ENCODE results near the gene TMEM33. TPM values are rescaled to one million over a fixed set of nuclear protein-coding genes. Genes with fewer than 3 reads are reported as not detected.

TMEM33 gene, protein sequence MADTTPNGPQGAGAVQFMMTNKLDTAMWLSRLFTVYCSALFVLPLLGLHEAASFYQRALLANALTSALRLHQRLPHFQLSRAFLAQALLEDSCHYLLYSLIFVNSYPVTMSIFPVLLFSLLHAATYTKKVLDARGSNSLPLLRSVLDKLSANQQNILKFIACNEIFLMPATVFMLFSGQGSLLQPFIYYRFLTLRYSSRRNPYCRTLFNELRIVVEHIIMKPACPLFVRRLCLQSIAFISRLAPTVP
- total RNA-seq (2021; fragmentation: NEBNext Ultra II Directional; extraction: Animal tissue kit (Norgen Biotek cat#: 25700)) = 10 to 100 TPM; 48.7 to 74.4 (median 62.9) TPM
- long read RNA-seq, full-length matches to known transcripts = 35 of 78 reads
- long read RNA-seq, partial matches to known transcripts = 0 of 78 reads
- long read RNA-seq, other reads (novel, unspliced or antisense) = 43 of 78 reads

DNA sequence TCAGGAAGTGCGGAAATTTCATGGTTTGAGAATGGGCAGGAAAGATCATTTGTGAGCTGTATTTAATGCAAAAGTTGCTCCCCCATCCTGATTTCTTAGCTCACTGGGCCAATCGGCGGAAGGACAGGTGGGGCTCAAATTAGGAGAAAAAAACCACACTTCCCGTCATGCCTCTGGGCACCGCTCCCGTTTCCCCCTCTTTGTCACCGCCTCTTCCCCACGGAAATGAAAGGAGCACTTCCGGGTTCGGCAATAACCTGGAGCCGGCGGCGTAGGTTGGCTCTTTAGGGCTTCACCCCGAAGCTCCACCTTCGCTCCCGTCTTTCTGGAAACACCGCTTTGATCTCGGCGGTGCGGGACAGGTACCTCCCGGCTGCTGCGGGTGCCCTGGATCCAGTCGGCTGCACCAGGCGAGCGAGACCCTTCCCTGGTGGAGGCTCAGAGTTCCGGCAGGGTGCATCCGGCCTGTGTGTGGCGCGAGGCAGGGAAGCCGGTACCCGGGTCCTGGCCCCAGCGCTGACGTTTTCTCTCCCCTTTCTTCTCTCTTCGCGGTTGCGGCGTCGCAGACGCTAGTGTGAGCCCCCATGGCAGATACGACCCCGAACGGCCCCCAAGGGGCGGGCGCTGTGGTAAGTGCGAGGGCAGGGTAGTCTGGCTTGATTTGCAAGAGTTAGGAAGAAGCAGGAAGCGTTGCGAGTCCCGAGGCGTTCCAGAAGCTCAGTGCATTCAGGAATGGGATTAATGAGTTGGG, at the start of gene TMEM33:
TSS of gene TMEM33 (plus strand) at position 529 of the 751 bp plus-strand sequence. CDS start at position 585, 56 bp downstream.
- Mint-ChIP-seq H3K4me1 (ENCODE audit: low read depth) (peaks cover 46% of the 10 kb centered on the region), H3K36me3 (ENCODE audit: low read depth) (peaks cover 22% of the 10 kb centered on the region), H3K4me3 (peak within 1 kb of the TSS; percentile 97), H3K27me3 (ENCODE audit: insufficient read depth) (no peaks in the 10 kb centered on the region; the same call in 1 of the 2 replicates), H3K27ac (peak within 1 kb of the TSS; percentile 89), H3K9me3 (no peaks in the 10 kb centered on the region)
- DNase-seq = peak; percentile 70
- TF ChIP-seq, protein P1, sequence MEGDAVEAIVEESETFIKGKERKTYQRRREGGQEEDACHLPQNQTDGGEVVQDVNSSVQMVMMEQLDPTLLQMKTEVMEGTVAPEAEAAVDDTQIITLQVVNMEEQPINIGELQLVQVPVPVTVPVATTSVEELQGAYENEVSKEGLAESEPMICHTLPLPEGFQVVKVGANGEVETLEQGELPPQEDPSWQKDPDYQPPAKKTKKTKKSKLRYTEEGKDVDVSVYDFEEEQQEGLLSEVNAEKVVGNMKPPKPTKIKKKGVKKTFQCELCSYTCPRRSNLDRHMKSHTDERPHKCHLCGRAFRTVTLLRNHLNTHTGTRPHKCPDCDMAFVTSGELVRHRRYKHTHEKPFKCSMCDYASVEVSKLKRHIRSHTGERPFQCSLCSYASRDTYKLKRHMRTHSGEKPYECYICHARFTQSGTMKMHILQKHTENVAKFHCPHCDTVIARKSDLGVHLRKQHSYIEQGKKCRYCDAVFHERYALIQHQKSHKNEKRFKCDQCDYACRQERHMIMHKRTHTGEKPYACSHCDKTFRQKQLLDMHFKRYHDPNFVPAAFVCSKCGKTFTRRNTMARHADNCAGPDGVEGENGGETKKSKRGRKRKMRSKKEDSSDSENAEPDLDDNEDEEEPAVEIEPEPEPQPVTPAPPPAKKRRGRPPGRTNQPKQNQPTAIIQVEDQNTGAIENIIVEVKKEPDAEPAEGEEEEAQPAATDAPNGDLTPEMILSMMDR (IDR thresholded peaks at IDR 0.05) = peak; percentile 37

DNA sequence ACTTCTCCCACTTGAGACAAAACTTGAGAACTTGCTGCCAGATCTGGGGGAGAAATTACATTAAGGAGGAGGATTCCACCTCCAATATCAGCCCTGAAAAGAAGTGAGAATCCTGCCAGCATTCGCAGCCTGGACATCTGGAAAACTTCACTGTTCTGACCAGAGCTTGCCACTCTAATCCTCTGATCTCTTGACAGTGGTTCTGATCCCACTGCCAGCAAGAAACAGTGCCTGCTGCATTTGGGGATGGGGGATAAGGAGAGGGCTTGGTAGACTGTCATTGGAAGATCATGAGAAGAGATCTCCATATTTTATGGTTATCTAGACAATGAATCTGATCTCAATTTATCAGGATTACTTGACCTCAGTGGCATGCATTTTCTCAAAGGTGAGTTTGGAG, 49.8 kb upstream of the TMEM33 start:
- DNase-seq = no peak
- Mint-ChIP-seq H3K4me3 (no peak overlapping the region), H3K36me3 (ENCODE audit: low read depth) (no peaks in the 10 kb centered on the region), H3K27ac (no peak overlapping the region), H3K27me3 (ENCODE audit: insufficient read depth) (peaks cover 28% of the 10 kb centered on the region), H3K9me3 (no peaks in the 10 kb centered on the region), H3K4me1 (ENCODE audit: low read depth) (peaks cover 6% of the 10 kb centered on the region; the same call in 1 of the 2 replicates)
- TF ChIP-seq, protein P1 (IDR thresholded peaks at IDR 0.05) = no peak

DNA sequence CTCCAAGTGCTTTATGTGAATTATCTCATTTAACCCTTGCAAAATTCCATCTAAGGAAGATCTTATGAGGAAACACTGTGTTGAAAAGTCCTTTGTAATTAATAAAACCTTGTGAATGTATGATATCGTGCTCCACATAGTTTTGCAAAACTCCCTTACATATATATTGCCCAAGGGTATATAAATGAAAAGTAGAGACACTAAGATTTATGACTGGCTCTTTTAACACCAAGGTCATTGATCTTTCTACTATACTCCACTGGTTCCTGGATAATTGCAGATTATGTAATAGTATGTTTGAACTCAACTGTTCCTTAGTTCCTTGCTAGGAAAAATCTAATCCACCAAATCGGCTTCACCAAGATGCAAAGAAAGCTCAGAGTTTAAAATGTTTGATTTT, 48.0 kb upstream of the TMEM33 start:
- Mint-ChIP-seq H3K27me3 (ENCODE audit: insufficient read depth) (peaks cover 19% of the 10 kb centered on the region), H3K4me1 (ENCODE audit: low read depth) (no peaks in the 10 kb centered on the region; the same call in 1 of the 2 replicates), H3K36me3 (ENCODE audit: low read depth) (no peaks in the 10 kb centered on the region), H3K27ac (no peak overlapping the region), H3K4me3 (no peak overlapping the region), H3K9me3 (no peaks in the 10 kb centered on the region)
- TF ChIP-seq, protein P1 (IDR thresholded peaks at IDR 0.05) = no peak
- DNase-seq = no peak

DNA sequence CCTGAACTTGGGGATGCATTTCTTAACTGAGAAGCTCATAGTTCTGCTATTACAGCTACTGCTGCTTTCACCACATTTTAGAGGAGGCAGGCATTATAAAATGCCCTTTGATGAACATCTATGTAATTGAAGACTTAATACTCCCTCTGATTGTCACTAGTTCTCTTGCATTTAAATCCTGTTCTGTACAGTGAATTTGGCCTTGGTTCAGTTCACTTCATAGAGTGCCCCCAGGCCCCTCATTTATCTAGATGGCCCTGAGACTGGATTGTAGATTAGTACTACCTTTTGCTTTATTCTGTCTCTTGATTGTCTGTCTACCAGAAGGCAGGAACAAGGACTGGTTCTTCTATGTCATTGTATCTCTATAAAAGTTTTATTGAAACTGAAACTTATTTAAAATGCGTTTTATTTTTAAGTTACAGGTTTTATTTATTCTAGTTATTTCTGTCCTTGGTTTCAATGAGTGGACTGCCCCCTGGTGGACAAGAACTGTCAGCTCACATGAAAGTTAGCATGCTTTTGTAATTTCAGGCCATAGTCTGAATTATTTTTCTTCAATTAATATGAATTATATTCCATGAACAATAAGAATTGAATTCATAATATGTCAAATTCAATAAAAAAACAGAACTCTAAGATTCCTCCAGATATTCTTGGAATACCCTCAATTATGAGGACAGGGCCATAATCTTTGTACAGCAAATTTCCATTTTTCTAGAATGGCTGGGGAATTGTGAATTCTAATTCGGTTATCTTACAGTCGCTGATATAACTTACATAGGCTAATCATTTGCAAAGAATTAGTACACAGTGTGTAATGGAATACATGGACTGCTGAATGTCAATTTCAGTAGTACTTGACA, 47.2 kb upstream of the TMEM33 start:
- Mint-ChIP-seq H3K4me3 (no peak overlapping the region), H3K27ac (no peak overlapping the region), H3K36me3 (ENCODE audit: low read depth) (no peaks in the 10 kb centered on the region), H3K4me1 (ENCODE audit: low read depth) (no peaks in the 10 kb centered on the region; the same call in 1 of the 2 replicates), H3K27me3 (ENCODE audit: insufficient read depth) (peaks cover 26% of the 10 kb centered on the region), H3K9me3 (no peaks in the 10 kb centered on the region)
- DNase-seq = peak; percentile 46
- TF ChIP-seq, protein P1 (IDR thresholded peaks at IDR 0.05) = peak; percentile 99

DNA sequence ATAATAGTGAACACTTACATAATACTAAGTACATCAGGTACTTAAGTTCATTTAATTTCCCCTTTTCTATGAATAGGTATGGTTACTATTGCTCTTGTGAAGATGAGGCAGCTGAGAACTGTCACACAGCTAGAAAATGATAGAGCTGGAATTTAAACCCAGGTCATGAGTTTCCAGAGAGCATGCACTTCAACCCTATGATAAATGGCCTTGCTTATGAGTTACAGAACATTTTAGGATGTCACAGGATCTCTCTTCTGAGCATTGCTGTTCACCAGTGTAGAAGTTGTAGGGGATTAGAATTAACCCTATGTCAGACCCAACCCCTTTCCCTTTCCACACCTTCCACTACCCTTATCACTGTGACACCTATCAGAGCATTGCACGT, 46.5 kb upstream of the TMEM33 start:
- H3K27me3 Mint-ChIP-seq (ENCODE audit: insufficient read depth) = peaks cover 26% of the 10 kb centered on the region
- DNase-seq = no peak
- H3K9me3 Mint-ChIP-seq = no peaks in the 10 kb centered on the region
- H3K4me1 Mint-ChIP-seq (ENCODE audit: low read depth) = no peaks in the 10 kb centered on the region; the same call in 1 of the 2 replicates
- TF ChIP-seq, protein P1 (IDR thresholded peaks at IDR 0.05) = no peak
- H3K27ac Mint-ChIP-seq = no peak overlapping the region
- no peak overlapping the region for H3K4me3 Mint-ChIP-seq
- no peaks in the 10 kb centered on the region for H3K36me3 Mint-ChIP-seq (ENCODE audit: low read depth)
